GOT3 (cell line): ENCODE measurements around the gene JAK1.

Source experiments
- DNase-seq: peaks from one replicate; lab custom pipeline; 2025; ENCODE audit warnings: mixed read lengths; lab: John Stamatoyannopoulos, UW

The JAK1 gene

DNA sequence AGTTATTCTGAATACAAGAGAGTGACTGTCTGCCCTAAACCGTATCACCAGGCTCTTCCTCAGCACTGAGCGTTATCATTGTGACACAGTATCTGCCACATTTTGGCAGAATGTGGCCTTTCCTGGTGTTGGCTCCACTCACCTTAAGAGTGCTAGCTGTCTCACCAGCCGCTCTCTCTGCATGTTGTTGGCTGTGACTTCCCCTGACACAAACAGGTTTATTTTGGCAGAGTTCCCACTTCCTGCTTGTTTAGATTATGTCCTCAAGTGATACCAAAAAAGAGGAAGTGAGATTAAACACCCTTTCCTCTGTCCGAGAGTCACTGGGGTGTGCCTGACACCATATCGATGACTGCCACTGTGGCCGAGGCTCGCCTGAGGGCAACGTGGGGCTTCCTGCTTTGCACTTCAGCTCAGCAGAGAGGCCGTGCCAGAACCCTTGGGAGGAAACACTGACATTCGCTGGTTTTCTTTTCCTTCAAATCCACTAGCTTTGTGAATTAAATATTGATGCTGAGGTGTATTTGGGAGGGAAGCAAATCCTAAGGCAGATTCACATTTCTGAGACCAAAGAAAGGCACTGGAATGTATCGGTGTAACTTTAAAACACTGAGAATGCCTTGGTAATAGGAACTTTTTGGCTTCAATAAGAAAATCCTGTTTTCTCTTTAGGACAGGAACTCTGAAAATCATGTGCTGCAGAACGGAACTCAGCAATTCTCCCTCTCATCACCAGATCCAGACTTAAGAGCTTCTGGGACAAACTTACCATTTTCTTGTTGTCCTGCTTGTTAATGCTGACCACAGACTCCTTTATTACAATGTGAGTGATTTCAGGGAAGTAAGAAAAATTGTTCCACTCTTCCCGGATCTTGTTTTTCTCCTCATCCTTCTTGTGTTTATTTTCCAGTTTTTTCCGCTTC is 102.1 kb downstream of the JAK1 start:
- DNase-seq = no peak

- DNase-seq = no peak
Measured at GRCh38 chr1:64861611-64862010, 104.7 kb downstream of the JAK1 start.

DNA sequence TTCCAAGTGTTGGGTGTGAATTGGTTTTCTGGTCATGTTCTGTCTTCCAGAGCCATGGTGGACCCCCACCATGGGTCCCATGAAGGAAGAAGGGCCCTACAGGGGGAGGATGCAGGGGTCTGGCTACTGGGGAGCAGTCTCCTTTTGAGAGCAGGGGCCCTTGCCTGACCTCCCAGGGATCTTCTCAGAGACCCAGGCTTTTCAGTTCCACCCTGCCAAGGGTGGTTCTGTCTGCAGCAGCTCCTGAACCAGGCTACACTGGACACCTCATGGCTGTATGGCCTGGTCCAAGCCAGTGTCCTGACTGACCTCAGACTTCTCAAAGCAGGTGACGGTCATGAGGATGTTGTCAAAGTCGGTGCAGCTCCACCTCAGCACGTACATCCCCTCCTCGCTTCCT is 109.0 kb downstream of the JAK1 start:
- DNase-seq = no peak

- DNase-seq = no peak
Measured at GRCh38 chr1:64856553-64856952, 109.8 kb downstream of the JAK1 start.

DNA sequence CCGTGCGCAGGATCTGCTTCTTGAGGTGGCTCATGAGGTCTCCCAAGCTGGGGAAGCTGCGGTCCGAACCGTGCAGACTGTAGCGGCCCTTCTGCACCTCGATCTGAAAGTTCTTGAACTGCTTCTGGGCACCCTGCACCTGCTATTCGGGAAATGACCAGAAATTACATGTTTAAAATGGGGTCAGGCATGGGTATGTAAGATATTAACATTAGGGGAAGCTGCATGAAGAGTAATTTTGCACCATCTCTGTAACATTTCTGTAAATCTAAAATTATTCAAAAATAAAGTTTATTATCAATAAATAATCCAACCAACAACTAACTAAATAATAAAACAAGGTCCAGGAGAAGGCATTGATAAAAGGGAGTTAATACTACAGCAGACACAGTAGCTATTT is 110.8 kb downstream of the JAK1 start:
- DNase-seq = no peak

DNA sequence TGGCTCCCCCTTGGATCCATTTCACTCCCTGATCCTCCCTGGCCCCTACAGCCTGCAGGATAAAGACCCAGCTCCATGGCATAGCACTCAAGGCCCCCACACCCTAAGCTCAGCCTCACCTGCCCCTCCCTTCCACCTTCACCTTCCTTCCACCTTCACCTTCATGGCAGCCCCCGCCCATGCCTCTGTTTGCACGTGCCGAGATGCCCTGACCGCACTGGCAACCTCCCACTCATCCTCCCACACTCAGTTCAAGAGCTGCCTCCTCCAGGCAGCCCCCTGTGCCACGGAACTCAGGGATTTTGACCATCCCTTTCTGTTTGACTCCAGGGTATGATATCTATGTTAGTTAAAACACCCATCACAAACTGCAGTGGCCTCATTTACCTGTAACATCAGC is 111.7 kb downstream of the JAK1 start:
- no peak for DNase-seq

DNA sequence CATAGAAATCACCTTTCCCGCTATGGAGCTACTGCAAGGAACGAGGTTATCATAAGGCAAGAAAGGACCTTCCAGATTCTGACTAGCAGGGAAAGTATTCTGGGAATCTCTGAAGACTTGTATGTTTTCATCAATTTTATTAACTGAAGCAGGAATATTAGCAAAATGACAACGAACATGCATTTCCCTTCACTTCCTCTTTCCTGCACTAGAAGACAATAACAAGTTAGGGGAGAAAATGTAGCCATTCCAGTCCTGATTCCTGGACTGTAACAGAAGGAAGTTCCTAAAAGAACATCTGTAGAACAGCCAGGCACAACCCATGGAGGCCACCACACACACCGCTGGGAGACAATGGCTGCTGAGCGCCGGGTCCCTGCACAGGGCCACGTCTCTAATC is 114.7 kb downstream of the JAK1 start:
- no peak for DNase-seq

- no peak for DNase-seq
Measured at GRCh38 chr1:64850846-64851245, 115.5 kb downstream of the JAK1 start.

GRCh38 chr1:64849942-64850341 is 116.4 kb downstream of the JAK1 start:
- no peak for DNase-seq

DNA sequence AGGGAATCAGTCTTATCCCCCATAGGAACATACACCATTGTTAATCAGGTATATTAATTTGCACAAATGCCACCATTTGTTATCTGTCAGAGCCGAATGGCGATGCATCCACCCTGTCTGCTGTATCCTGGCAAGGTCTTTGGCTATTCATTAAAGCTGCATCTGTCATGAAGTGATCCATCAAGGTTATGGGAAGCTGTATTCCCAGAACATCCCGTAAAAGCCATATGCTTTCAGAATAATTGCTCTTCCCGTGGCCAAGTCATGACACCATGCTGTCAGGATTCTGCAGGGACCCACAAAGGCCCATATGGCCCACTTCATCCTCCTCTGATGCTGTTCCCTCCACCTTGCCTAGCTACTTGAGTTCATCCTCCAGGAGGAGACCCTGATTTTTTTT is 117.5 kb downstream of the JAK1 start:
- no peak for DNase-seq

DNA sequence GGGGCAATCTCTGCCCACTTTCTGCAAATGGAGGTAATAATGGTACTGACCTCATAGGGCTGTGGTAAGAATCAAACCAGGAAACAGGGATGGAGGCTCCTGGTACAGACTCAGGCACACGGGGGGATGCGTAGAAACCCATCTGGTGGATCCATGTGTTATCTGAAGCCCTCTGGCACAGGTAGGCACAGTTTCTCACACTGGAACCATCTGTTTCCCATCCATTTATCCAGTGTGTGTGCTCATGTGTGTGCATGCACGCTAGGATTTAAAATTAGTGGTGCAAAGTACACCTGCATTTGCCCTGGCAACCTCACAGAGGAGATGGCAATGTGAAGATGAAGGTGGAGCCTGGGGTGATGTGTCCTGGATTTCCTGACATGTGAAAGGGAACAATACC is 118.2 kb downstream of the JAK1 start:
- no peak for DNase-seq

DNA sequence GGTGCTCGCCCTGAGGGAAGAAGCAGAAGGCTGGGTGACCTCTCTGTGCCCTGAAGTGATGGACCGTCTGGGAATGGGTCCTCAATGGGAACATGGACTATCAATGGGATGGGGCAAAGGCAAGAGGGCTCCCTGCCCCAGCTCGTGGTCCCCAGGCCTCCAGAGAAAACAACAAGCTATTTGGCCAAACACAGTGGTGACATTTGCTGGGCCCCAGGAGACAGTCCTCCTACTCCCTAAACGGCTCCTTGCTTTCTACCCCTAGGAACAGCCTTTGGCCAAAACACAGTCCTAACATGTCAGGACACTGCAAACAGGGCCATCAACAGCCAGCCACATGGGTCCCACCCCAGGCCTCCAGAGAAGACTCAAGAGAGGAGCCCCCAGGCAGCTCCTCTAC is 118.7 kb downstream of the JAK1 start:
- DNase-seq = no peak

DNA sequence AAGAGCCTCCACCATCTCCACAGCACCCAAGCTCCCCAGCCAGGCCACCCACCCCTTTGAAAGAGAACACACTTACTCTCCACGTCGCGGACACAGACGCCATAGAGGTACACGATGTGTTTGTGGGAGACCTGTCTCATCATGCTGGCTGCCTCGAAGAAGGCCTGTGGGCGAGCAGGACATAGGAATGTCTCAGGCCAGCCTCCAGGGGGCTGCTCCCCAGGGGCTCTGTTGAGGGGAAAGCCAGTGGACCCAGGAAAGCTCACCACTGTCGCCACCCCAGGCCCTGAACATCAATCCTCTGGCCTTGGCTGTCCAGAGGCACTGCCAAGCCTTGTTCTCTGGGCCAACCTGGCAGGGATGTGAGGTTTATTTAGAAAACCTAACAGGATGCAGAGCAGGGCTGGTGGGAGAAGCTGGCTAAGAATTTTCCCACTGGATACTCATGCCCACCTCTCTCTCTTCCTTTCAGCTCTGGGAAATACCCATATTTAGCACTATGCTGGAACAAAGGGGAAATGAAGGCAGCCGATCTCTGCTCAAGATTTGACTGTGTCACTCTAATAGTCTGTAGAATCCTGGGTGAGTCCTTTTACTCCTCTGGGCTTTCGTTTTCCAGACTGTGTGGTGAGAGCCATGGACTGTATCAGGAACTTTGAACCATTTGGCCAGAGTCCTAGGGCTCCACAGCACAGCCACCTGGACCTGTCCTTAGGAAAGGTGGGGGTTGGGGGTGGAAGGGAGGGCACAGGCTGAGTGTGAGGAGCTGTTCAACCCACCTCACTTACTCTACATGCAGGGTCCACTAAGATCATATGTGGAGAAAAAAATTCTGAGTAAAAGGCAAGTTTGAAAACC is 119.5 kb downstream of the JAK1 start:
- DNase-seq = no peak

DNA sequence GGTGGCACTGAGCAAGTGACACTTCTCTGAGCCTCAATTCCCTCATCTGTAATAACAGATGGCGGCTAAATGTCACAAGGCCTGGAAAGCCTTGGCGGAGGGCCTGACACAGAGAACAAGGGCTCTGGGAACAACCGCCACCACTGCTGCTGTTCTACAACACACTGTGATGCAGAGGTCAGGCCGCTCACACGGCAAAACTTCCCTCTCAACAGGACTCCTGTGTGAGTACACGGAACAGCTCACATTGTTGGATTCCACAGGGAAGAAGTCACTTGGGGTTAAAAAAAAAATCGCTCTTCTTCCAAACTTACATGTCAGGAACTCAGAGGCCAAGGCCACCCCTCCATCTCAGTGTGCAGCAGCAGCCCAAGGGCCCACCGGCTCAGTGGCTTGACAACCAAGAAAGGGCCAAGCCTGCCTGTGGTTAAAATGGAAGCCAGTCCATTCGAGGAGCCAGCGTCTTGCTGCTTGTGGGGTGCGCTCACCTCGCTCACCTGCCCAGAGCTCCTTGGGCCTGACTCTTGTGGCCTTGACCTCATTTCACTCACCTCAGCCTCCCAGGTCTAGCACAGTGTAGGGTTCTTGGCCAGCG is 120.4 kb downstream of the JAK1 start:
- no peak for DNase-seq

GRCh38 chr1:64844609-64845008 is 121.7 kb downstream of the JAK1 start:
- DNase-seq = no peak

GRCh38 chr1:64844175-64844574 is 122.2 kb downstream of the JAK1 start:
- no peak for DNase-seq

GRCh38 chr1:64843675-64844074 is 122.7 kb downstream of the JAK1 start:
- DNase-seq = no peak

- no peak for DNase-seq
Measured at GRCh38 chr1:64842224-64842623, 124.1 kb downstream of the JAK1 start.

DNA sequence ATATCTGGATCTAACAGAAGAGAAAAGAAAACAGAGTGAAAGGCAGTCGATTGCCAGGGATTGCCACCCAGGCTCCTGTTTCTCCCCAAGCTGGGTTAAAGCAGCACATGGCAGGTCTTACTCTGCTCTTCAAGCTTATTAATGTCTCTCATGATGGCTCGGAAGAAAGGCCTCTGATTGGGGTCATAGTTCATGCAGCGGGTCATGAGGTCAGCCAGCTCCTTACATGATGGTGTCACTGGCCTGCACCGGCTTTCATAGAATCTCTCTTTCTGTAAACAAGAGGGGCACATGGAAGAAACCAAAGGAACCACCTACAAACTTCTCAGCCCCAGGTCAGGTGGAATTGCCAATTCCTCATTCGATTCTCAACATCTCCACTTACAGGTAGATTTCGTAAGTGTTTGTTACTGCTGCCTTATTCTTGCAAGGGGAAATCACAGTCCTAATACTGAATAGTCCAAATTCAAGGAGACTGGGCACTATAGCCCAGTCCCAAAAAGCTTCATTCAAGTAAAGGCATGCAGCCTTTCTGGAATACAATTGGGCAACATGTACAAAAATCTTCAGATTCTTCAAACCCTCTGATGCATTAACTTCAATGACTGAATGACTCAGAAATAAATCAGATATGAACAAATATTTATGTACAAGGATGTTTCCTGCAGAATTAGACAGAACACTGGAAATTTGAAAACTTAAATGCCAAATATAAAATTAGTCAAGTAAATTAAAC is 124.9 kb downstream of the JAK1 start:
- no peak for DNase-seq

DNA sequence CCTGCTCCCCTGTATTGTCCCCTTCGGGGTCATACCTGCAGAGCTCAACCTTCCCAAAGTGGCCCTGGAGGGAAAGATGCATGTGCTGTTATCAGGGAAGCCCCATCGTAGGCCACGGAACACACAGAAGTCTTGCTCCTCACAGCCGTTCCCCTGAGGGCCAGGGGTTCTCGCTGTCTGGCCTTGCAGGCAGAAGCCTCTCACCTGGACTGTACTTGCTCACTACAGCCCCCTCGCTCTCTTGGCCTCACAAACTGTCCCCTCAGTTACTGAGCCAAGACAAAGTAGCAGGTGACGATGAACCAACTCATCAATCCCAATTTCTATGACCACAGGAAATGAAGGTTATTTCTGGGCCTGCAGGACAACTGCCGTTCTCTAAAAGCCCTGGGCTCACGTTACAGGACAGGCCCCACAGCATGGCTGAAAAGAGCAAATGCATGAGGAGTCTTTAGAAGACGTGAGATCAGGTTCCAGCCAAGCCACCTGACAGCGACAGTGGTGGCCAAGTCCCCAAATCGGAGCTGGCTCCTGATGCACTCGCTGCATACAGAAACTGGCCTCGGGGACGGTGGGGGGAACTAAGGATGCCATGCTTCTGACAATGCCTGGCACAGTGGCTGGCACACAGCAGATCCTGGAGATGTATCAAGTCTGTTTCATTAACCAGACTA is 126.5 kb downstream of the JAK1 start:
- no peak for DNase-seq

- DNase-seq = no peak
Measured at GRCh38 chr1:64839261-64839660, 127.1 kb downstream of the JAK1 start.
